ENCODE measurements around the gene CRYL1.

GRCh38 chr13:20518660-20519100 lies 7.0 kb downstream of the CRYL1 start:
- TF ChIP-seq POLR2A (IDR thresholded peaks at IDR 0.05; ENCODE audit: borderline replicate concordance, extremely low read depth, insufficient read depth, insufficient read length) (no peak), SIN3A (IDR thresholded peaks at IDR 0.05; ENCODE audit: low read depth) (no peak), EZH2 (IDR thresholded peaks at IDR 0.05) (no peak), CTCF (IDR thresholded peaks at IDR 0.05 in 2 of 3, conservative IDR thresholded peaks at IDR 0.05 in 1 of 3; ENCODE audit: borderline replicate concordance in 1 of 3, insufficient read depth in 1 of 3, low read depth in 2 of 3, low read length in 2 of 3) (no peak), SP1 (IDR thresholded peaks at IDR 0.05; ENCODE audit: low read depth) (no peak), JUND (IDR thresholded peaks at IDR 0.05) (no peak), CEBPB (IDR thresholded peaks at IDR 0.05; ENCODE audit: low read depth) (no peak), MAX (IDR thresholded peaks at IDR 0.05) (no peak), ELF1 (IDR thresholded peaks at IDR 0.05; ENCODE audit: borderline replicate concordance, low read depth) (no peak), YY1 (IDR thresholded peaks at IDR 0.05; ENCODE audit: extremely low read depth, insufficient replicate concordance, low read depth, low read length) (no peak), ZBTB33 (IDR thresholded peaks at IDR 0.05; ENCODE audit: extremely low read depth, insufficient replicate concordance, low read length) (no peak), POLR2AphosphoS5 (IDR thresholded peaks at IDR 0.05; ENCODE audit: low read depth, low read length) (no peak), RAD21 (IDR thresholded peaks at IDR 0.05; ENCODE audit: low read depth) (no peak), EZH2phosphoT487 (IDR thresholded peaks at IDR 0.05; ENCODE audit: borderline replicate concordance) (no peak)

Data from HCT116 (cell line).